ENCODE results near the gene PDE3B. TPM values are rescaled to one million over a fixed set of nuclear protein-coding genes. Genes with fewer than 3 reads are reported as not detected.
A peak's percentile ranks its signal among the peaks of the same experiment; 100 is the strongest.
"Not testable (repeated sequence)": the region's sequence is repeated elsewhere in the genome, so short reads cannot be mapped to it uniquely, and the experiment has no call there.

The PDE3B gene
- total RNA-seq, 6 donors from 2014 or later = 19.3 to 62.7 (median 25.2) TPM

DNA sequence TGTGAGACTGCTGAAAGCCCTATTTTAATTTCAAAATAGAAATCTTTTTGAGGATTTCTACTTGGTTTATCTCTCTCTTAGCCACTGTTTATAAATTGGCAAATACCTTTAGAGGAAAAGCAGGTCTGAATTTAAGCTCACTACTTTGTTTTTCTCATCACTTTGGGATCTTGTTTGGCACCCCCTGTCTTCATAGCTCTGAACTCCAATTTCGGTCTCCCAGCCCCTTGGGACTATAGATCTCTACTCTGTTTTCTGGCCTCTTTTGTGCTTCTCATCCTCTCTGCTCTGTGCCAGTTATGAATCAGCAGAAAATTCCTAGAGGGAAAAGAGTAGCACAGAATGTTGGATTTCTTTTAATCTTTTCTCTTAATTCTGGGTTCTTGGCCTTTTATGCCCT, 130.2 kb downstream of the PDE3B start:
- Histone ChIP-seq H3K9me3 (no peaks in the 10 kb centered on the region), H3K27ac (no peak overlapping the region), H3K4me1 (peaks cover 0 to 4% (median 0%) of the 10 kb centered on the region in 4 donors), H3K4me3 (no peak overlapping the region), H3K27me3 (no peaks in the 10 kb centered on the region), H3K36me3 (no peaks in the 10 kb centered on the region)
- ATAC-seq (ENCODE audit: low FRiP score in 2 of 2) (no peak), DNase-seq (no peak)
- WGBS, 2 donors = 71 to 87% methylated on average over 1 of the region's 1 CpG
- TF ChIP-seq POLR2A (IDR thresholded peaks at IDR 0.05) (no peak), EP300 (IDR thresholded peaks at IDR 0.05) (no peak), CTCF (IDR thresholded peaks at IDR 0.05) (peak in 1 of 6 experiments; percentile 17)

- Histone ChIP-seq H3K4me3 (no peak overlapping the region), H3K9me3 (no peaks in the 10 kb centered on the region), H3K27ac (no peak overlapping the region), H3K4me1 (no peaks in the 10 kb centered on the region), H3K27me3 (no peaks in the 10 kb centered on the region), H3K36me3 (no peaks in the 10 kb centered on the region)
- no peak for TF ChIP-seq POLR2A (IDR thresholded peaks at IDR 0.05)
- TF ChIP-seq POLR2AphosphoS5 (IDR thresholded peaks at IDR 0.05) = no peak
- no peak for TF ChIP-seq CTCF (IDR thresholded peaks at IDR 0.05)
- no peak for TF ChIP-seq EP300 (IDR thresholded peaks at IDR 0.05)
- WGBS, 2 donors = 97% methylated on average over 3 of the region's 3 CpGs
- ATAC-seq (ENCODE audit: low FRiP score in 2 of 2) (no peak), DNase-seq (no peak)
These were observed 131.1 kb downstream of the PDE3B start for GRCh38 chr11:14774721-14775120.

DNA sequence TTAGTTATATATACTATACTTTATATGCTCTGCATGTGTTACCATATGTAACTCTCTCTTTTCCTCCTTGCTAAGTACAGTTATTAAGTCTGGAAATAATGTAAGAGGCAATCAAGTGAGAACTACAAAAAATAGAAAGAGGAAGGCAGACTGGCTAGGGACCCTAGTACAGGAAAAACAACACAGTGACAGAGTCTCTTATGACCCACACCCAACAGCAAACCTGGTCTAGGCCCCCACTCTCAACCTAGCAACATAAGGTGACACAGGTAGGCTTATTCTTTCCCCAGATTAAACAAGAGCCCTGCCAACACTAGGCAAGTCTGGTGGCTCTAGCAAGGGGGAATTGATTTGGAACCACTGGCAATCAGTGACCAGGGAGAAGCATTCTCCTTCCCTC, 132.3 kb downstream of the PDE3B start:
- TF ChIP-seq EP300 (IDR thresholded peaks at IDR 0.05) = no peak
- TF ChIP-seq POLR2A (IDR thresholded peaks at IDR 0.05) = no peak
- no peak for TF ChIP-seq POLR2AphosphoS5 (IDR thresholded peaks at IDR 0.05)
- no peak for TF ChIP-seq CTCF (IDR thresholded peaks at IDR 0.05)
- Histone ChIP-seq H3K9me3 (no peaks in the 10 kb centered on the region), H3K36me3 (no peaks in the 10 kb centered on the region), H3K4me3 (no peak overlapping the region), H3K4me1 (no peaks in the 10 kb centered on the region), H3K27ac (no peak overlapping the region), H3K27me3 (no peaks in the 10 kb centered on the region)
- DNase-seq = no peak
- ATAC-seq (ENCODE audit: low FRiP score in 2 of 2) = no peak

- H3K4me3 ChIP-seq; H3K27ac ChIP-seq; H3K4me1 ChIP-seq; ATAC-seq (ENCODE audit: low FRiP score in 2 of 2); DNase-seq; H3K27me3 ChIP-seq; H3K36me3 ChIP-seq; H3K9me3 ChIP-seq: not testable (repeated sequence)
- 91 to 96% methylated on average over 7 to 8 of the region's 8 CpGs for WGBS, 2 donors
These were observed 134.9 kb downstream of the PDE3B start for GRCh38 chr11:14778460-14778859.

- no peaks in the 10 kb centered on the region for H3K9me3 ChIP-seq
- H3K4me3 ChIP-seq = no peak overlapping the region
- DNase-seq (no peak), ATAC-seq (ENCODE audit: low FRiP score in 2 of 2) (no peak)
- TF ChIP-seq POLR2A (IDR thresholded peaks at IDR 0.05) = no peak
- H3K36me3 ChIP-seq = no peaks in the 10 kb centered on the region
- H3K4me1 ChIP-seq = no peaks in the 10 kb centered on the region
- peak overlapping the region in 1 of 4 donors; percentile 34 for H3K27ac ChIP-seq
- H3K27me3 ChIP-seq = no peaks in the 10 kb centered on the region
- 82 to 89% methylated on average over 6 of the region's 6 CpGs for WGBS, 2 donors
These were observed 140.2 kb downstream of the PDE3B start for GRCh38 chr11:14783788-14784187.

DNA sequence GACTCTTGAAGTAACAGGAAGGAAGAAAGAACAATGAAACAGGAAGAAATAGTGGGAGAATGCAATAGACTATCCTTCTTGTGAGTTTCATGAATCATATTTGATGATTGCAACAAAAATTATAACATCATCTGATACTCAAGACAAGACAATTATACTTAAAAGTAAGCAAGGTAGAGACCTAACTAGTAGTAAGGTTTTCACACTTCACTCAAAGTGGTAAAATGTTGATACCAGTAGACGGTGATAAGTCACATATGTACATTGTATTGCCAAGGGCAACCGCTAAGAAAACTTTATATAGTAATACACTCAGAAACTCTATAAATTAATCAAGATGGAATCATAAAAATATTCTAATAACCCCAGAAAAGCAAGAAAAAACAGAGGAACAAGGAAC, 140.6 kb downstream of the PDE3B start:
- H3K36me3 ChIP-seq = no peaks in the 10 kb centered on the region
- 80 to 84% methylated on average over 2 of the region's 2 CpGs for WGBS, 2 donors
- TF ChIP-seq POLR2AphosphoS5 (IDR thresholded peaks at IDR 0.05) (no peak), POLR2A (IDR thresholded peaks at IDR 0.05) (no peak), EP300 (IDR thresholded peaks at IDR 0.05) (no peak), CTCF (IDR thresholded peaks at IDR 0.05) (no peak)

More for the DNA sequence above, 140.6 kb downstream of the PDE3B start:
- ATAC-seq (ENCODE audit: low FRiP score in 2 of 2) = no peak
- Histone ChIP-seq H3K4me1 (no peaks in the 10 kb centered on the region), H3K27me3 (no peaks in the 10 kb centered on the region), H3K4me3 (no peak overlapping the region), H3K27ac (peak overlapping the region in 1 of 4 donors; percentile 34), H3K9me3 (no peaks in the 10 kb centered on the region)
- no peak for DNase-seq

All from upper lobe of left lung (tissue), 6 donors.